NCI-H2171 (cell line): Measurements from ENCODE around the gene ORM2.
"Not testable (repeated sequence)": the region's sequence is repeated elsewhere in the genome, so short reads cannot be mapped to it uniquely, and the experiment has no call there.

Source experiments
- DNase-seq: peaks from one replicate; lab custom pipeline; 2025; lab: John Stamatoyannopoulos, UW

ORM2 gene

GRCh38 chr9:114329625-114330022 is at the start of gene ORM2:
TSS of gene ORM2 (plus strand) at chr9:114329869. CDS start at chr9:114329905, 36 bp downstream.
- not testable (repeated sequence) for DNase-seq

GRCh38 chr9:114280636-114281472 is 48.8 kb upstream of the ORM2 start:
- no peak for DNase-seq

- peak; percentile 54 for DNase-seq
These were observed 48.1 kb upstream of the ORM2 start for GRCh38 chr9:114281473-114282103.

GRCh38 chr9:114282104-114282485 is 47.6 kb upstream of the ORM2 start:
- no peak for DNase-seq

- DNase-seq = peak; percentile 70
These were observed 47.2 kb upstream of the ORM2 start for GRCh38 chr9:114282507-114282906.

GRCh38 chr9:114282926-114283325 is 46.7 kb upstream of the ORM2 start:
- peak; percentile 41 for DNase-seq

GRCh38 chr9:114283551-114284111 is 46.0 kb upstream of the ORM2 start:
- no peak for DNase-seq

GRCh38 chr9:114284316-114285060 is 45.2 kb upstream of the ORM2 start:
- DNase-seq = no peak

GRCh38 chr9:114285166-114285867 is 44.4 kb upstream of the ORM2 start:
- no peak for DNase-seq

GRCh38 chr9:114286146-114286679 is 43.5 kb upstream of the ORM2 start:
- no peak for DNase-seq

GRCh38 chr9:114287001-114287762 is 42.5 kb upstream of the ORM2 start:
- DNase-seq = peak; percentile 82

GRCh38 chr9:114287763-114288192 is 41.9 kb upstream of the ORM2 start:
- no peak for DNase-seq

GRCh38 chr9:114288193-114289091 is 41.2 kb upstream of the ORM2 start:
- peak; percentile 77 for DNase-seq

- DNase-seq = no peak
These were observed 40.6 kb upstream of the ORM2 start for GRCh38 chr9:114289106-114289505.

- DNase-seq = peak; percentile 26
These were observed 39.8 kb upstream of the ORM2 start for GRCh38 chr9:114289571-114290481.

- DNase-seq = no peak
These were observed 39.1 kb upstream of the ORM2 start for GRCh38 chr9:114290561-114290986.

- DNase-seq = peak; percentile 32
These were observed 38.6 kb upstream of the ORM2 start for GRCh38 chr9:114291064-114291474.

- no peak for DNase-seq
These were observed 37.6 kb upstream of the ORM2 start for GRCh38 chr9:114291886-114292590.
